IMR-90 (cell line): Measurements from ENCODE around the gene NAV2. TPM values are rescaled to one million over a fixed set of nuclear protein-coding genes. Genes with fewer than 3 reads are reported as not detected.
A peak's percentile ranks its signal among the peaks of the same experiment; 100 is the strongest.

ENCODE experiments used
- ATAC-seq: fragments of 200-7000 bp; cut with Tn5 transposase; 2 replicates; pipeline ENCODE4 v1.9.1; 2020; ENCODE audit warnings: low read depth, mild to moderate bottlenecking, moderate library complexity
- BruUV-seq: library from RNA; stranded (reverse); fragments of 400-500 nt; replicated peaks from 2 replicates; lab custom pipeline; 2021; lab: Mats Ljungman, UMichigan
- CTCF ChIA-PET: fragments of 300-600 bp; formaldehyde crosslinking; extraction: SDS; loops from one replicate; lab custom pipeline; 2021; ENCODE audit warnings: antibody characterized with exemption; lab: Yijun Ruan, JAX
- POLR2A ChIA-PET: fragments of 300-600 bp; sonication (Branson Sonifier 250); formaldehyde crosslinking; loops from one replicate; lab custom pipeline; 2022; ENCODE audit warnings: antibody characterized with exemption; ENCODE audit not compliant: unreplicated experiment; lab: Charles Lee
- DNase-seq: peaks from one replicate; pipeline ENCODE4 v3.0.0; 2013
- H2AFZ ChIP-seq: replicated peaks from 2 replicates; pipeline ENCODE3; 2013; ENCODE audit warnings: low read length, mild to moderate bottlenecking; ENCODE audit not compliant: poor library complexity
- H2AK5ac ChIP-seq: 2 replicates; pipeline ENCODE4 v1.6.1; 2013; ENCODE audit warnings: low read depth, low read length, inconsistent platforms
- H2AK9ac ChIP-seq: replicated peaks from 2 replicates; pipeline ENCODE3; 2013; ENCODE audit warnings: mild to moderate bottlenecking, low read depth, low read length, moderate library complexity; ENCODE audit not compliant: poor library complexity
- H2BK120ac ChIP-seq: 2 replicates; pipeline ENCODE4 v1.6.1; 2013; ENCODE audit warnings: low read depth, low read length, inconsistent platforms
- H2BK15ac ChIP-seq: 3 replicates; pipeline ENCODE4 v1.6.1; 2013; ENCODE audit warnings: low read depth, low read length, inconsistent platforms
- H2BK20ac ChIP-seq: 2 replicates; pipeline ENCODE4 v1.6.1; 2013; ENCODE audit warnings: low read depth, mild to moderate bottlenecking, inconsistent platforms, low read length, moderate library complexity
- H2BK5ac ChIP-seq: 2 replicates; pipeline ENCODE4 v1.6.1; 2013; ENCODE audit warnings: mild to moderate bottlenecking, low read depth, low read length, inconsistent platforms; ENCODE audit not compliant: poor library complexity, severe bottlenecking
- H3K14ac ChIP-seq: replicated peaks from 2 replicates; pipeline ENCODE4 v1.6.1; 2013; ENCODE audit warnings: low read depth, low read length, inconsistent platforms
- H3K18ac ChIP-seq: 2 replicates; pipeline ENCODE4 v1.6.1; 2013; ENCODE audit warnings: low read depth, low read length, control low read depth
- H3K23ac ChIP-seq: 2 replicates; pipeline ENCODE4 v1.6.1; 2013; ENCODE audit warnings: low read depth, low read length, inconsistent platforms
- H3K27ac ChIP-seq: 2 replicates; pipeline ENCODE4 v1.5.1; 2013; ENCODE audit warnings: mild to moderate bottlenecking, control low read depth, low read length; ENCODE audit not compliant: insufficient read depth
- H3K27me3 ChIP-seq: 2 replicates; pipeline ENCODE4 v1.6.1; 2013; ENCODE audit warnings: low read length; ENCODE audit not compliant: control insufficient read depth, insufficient read depth
- H3K36me3 ChIP-seq: 2 replicates; pipeline ENCODE4 v1.6.1; 2013; ENCODE audit warnings: low read length, mixed read lengths; ENCODE audit not compliant: control insufficient read depth, insufficient read depth
- H3K4ac ChIP-seq: 2 replicates; pipeline ENCODE4 v1.6.1; 2013; ENCODE audit warnings: low read depth, low read length, inconsistent platforms
- H3K4me1 ChIP-seq: 2 replicates; pipeline ENCODE4 v1.6.1; 2013; ENCODE audit warnings: low read length, mixed read lengths; ENCODE audit not compliant: control insufficient read depth, insufficient read depth
- H3K4me2 ChIP-seq: 2 replicates; pipeline ENCODE4 v1.6.1; 2013; ENCODE audit warnings: low read depth, mild to moderate bottlenecking, control low read depth, low read length, moderate library complexity
- H3K4me3 ChIP-seq: 2 replicates; pipeline ENCODE4 v1.5.1; 2013; ENCODE audit warnings: low read depth, mild to moderate bottlenecking, control low read depth, low read length, moderate library complexity; ENCODE audit not compliant: insufficient read depth
- H3K56ac ChIP-seq: 2 replicates; pipeline ENCODE4 v1.6.1; 2013; ENCODE audit warnings: low read length, inconsistent platforms; ENCODE audit not compliant: insufficient read depth; ENCODE audit errors: extremely low read depth
- H3K79me1 ChIP-seq, 2 experiments: 2 replicates each; pipeline ENCODE4 v1.6.1; 2013; ENCODE audit warnings: low read length in 2 of 2, inconsistent platforms in 1 of 2, low read depth in 1 of 2
- H3K9ac ChIP-seq: 2 replicates; pipeline ENCODE4 v1.6.1; 2013; ENCODE audit warnings: low read depth, low read length, control low read depth
- H3K9me1 ChIP-seq: 2 replicates; pipeline ENCODE4 v1.6.1; 2013; ENCODE audit warnings: low read length, inconsistent platforms; ENCODE audit not compliant: insufficient read depth
- H3K9me3 ChIP-seq: 2 replicates; pipeline ENCODE4 v1.6.1; 2013; ENCODE audit warnings: low read length; ENCODE audit not compliant: control insufficient read depth, insufficient read depth
- H4K20me1 ChIP-seq: 2 replicates; pipeline ENCODE4 v1.6.1; 2013; ENCODE audit warnings: low read length, inconsistent platforms; ENCODE audit not compliant: insufficient read depth
- H4K5ac ChIP-seq: 2 replicates; pipeline ENCODE4 v1.6.1; 2013; ENCODE audit warnings: mild to moderate bottlenecking, low read depth, low read length, control low read depth
- H4K8ac ChIP-seq, 2 experiments: 2 replicates each; pipeline ENCODE4 v1.6.1; 2013; ENCODE audit warnings: low read depth in 2 of 2, low read length in 2 of 2, control low read depth in 1 of 2, inconsistent platforms in 1 of 2
- H4K91ac ChIP-seq: 2 replicates; pipeline ENCODE4 v1.6.1; 2013; ENCODE audit warnings: low read depth, low read length, inconsistent platforms; ENCODE audit not compliant: insufficient read depth
- CHD1 ChIP-seq: IDR thresholded peaks from 2 replicates; pipeline ENCODE4 v1.6.1; 2012; ENCODE audit warnings: low read depth, low read length, improper control_type of control experiment
- ELK1 ChIP-seq: fragments of 150-350 bp; IDR thresholded peaks from 2 replicates; pipeline ENCODE4 v1.6.1; 2016; ENCODE audit warnings: low read depth, mild to moderate bottlenecking, low read length, moderate library complexity, borderline replicate concordance
- MAFK ChIP-seq: IDR thresholded peaks from 2 replicates; pipeline ENCODE4 v1.6.1; 2012; ENCODE audit warnings: low read depth, low read length, improper control_type of control experiment
- MXI1 ChIP-seq: IDR thresholded peaks from 2 replicates; pipeline ENCODE4 v1.6.1; 2012; ENCODE audit warnings: low read depth, mild to moderate bottlenecking, low read length, moderate library complexity, borderline replicate concordance
- NFE2L2 ChIP-seq: fragments of 150-350 bp; IDR thresholded peaks from 2 replicates; pipeline ENCODE4 v1.6.1; 2016; ENCODE audit warnings: low read depth, mild to moderate bottlenecking, low read length
- RAD21 ChIP-seq: IDR thresholded peaks from 2 replicates; pipeline ENCODE4 v1.6.1; 2012; ENCODE audit warnings: low read length, improper control_type of control experiment
- RCOR1 ChIP-seq: IDR thresholded peaks from 2 replicates; pipeline ENCODE4 v1.6.1; 2012; ENCODE audit warnings: mild to moderate bottlenecking, low read length, improper control_type of control experiment; ENCODE audit not compliant: insufficient replicate concordance
- RFX5 ChIP-seq: IDR thresholded peaks from 2 replicates; pipeline ENCODE4 v1.8.0; 2012; ENCODE audit warnings: low read depth, mild to moderate bottlenecking, low read length, moderate library complexity
- SMC3 ChIP-seq: fragments of 150-350 bp; IDR thresholded peaks from 2 replicates; pipeline ENCODE4 v1.6.1; 2016; ENCODE audit warnings: low read depth, mild to moderate bottlenecking, antibody characterized with exemption, low read length, moderate library complexity
- WGBS, 2 experiments: methylation state at CpG; one replicate each; pipeline versions ENCODE4 v1.1.5 to v1.1.7; 2013; ENCODE audit warnings: missing lambda C conversion rate in 2 of 2; ENCODE audit not compliant: insufficient read length in 1 of 2; ENCODE audit errors: extremely low coverage in 2 of 2; 5-methylcytosine and 5-hydroxymethylcytosine counted together
- dilution Hi-C: fragments of 300-500 bp; cut with HindIII; formaldehyde crosslinking; loops from one replicate; pipeline ENCODE4 v1.14.3; 2018; ENCODE audit warnings: low sequenced_read_pairs; ENCODE audit not compliant: unreplicated experiment
- in situ Hi-C: fragments of 300-500 bp; cut with MboI; formaldehyde crosslinking; loops from 3 replicates; pipeline ENCODE4 v1.14.3; 2019; ENCODE audit warnings: low sequenced_read_pairs, inconsistent platforms, mixed read lengths
- intact Hi-C: fragments of 100-400 bp; cut with micrococcal nuclease; formaldehyde crosslinking; loops from 2 replicates; pipeline ENCODE4 v1.10.0; 2022
- polyA plus RNA-seq, 3 experiments: library from polyadenylated mRNA; depleted of rRNA; stranded (reverse); fragments of >200 nt; gene quantifications; 2 replicates each; pipeline ENCODE4 v1.2.3, GENCODE V29; 2012; ENCODE audit warnings: low replicate concordance in 1 of 3
- total RNA-seq: library from RNA; depleted of rRNA; stranded (reverse); fragments of >200 nt; gene quantifications from 2 replicates; pipeline ENCODE4 v1.2.3, GENCODE V29; 2012

Gene NAV2
- total and polyA plus RNA-seq, 2 of the 4 experiments (the other 2 are of a cell fraction) = 4.5 to 12.6 TPM

DNA sequence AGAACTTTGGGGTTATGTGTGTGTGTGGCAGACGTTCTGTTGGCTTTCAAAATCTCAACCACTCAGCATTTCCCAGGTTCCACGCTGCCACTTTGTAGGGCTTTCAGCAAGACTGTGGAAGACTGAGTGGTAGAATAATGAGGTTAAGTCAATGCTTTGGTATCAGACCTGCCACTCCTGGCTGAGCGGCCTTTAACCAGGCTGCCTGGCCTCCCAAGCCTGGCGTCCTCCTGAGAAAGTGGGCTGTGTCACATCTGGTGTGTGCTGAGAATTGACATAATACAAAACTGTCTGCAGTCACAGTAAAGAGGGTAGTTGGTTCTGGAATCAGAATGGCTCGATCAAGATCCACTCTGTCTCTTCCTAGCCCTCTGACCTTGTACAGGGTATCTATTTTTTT is 321.2 kb downstream of the NAV2 start:
- POLR2A ChIA-PET = no interaction called here
- H2BK15ac ChIP-seq = 0 out of 3 replicates have a peak overlapping the region, but pooled peaks have one; percentile 2
- H3K9me1 ChIP-seq = peaks cover 28% of the 10 kb centered on the region
- dilution Hi-C loops (no loop called here), intact Hi-C loops (no loop called here), in situ Hi-C loops (no loop called here)
- 0 out of 2 replicates have a peak overlapping the region, but pooled peaks have one; percentile 24 for H2BK20ac ChIP-seq
- peaks cover 26% of the 10 kb centered on the region for H3K4me1 ChIP-seq
- no peak overlapping the region for H3K23ac ChIP-seq
- no peak overlapping the region for H4K5ac ChIP-seq
- peak overlapping the region; percentile 55 for H3K4ac ChIP-seq
- H3K27ac ChIP-seq = no peak overlapping the region
- BruUV-seq = no TSS peak
- no peak overlapping the region for H2AK9ac ChIP-seq
- no peak overlapping the region for H3K14ac ChIP-seq
- peaks cover 2% of the 10 kb centered on the region for H3K36me3 ChIP-seq
- no CpG with 5 or more reads among the region's 5 CpGs for whole genome bisulfite sequencing, 2 experiments
- ATAC-seq (no peak), DNase-seq (no peak)
- CTCF ChIA-PET = interaction anchor here (2.9 kb wide), 1 partner anchor 11 kb away, joined by 11 read pairs; no protein-coding TSS in a partner anchor
- TF ChIP-seq RCOR1 (no peak), RFX5 (no peak), MXI1 (no peak), SMC3 (no peak), MAFK (no peak), CHD1 (no peak), ELK1 (no peak), RAD21 (no peak), NFE2L2 (no peak)
- no peak overlapping the region for H2BK5ac ChIP-seq
- H3K56ac ChIP-seq = no peak overlapping the region
- H4K91ac ChIP-seq = peak overlapping the region; percentile 9; the same call in 1 of the 2 replicates
- peak overlapping the region; percentile 74; the same call in 1 of the 2 replicates for H2AK5ac ChIP-seq
- H3K27me3 ChIP-seq = no peaks in the 10 kb centered on the region
- no peak overlapping the region for H3K9ac ChIP-seq
- 0 out of 4 replicates have a peak overlapping the region, but pooled peaks of 1 of the 2 experiments have one; percentile 3 for H4K8ac ChIP-seq
- no peak overlapping the region for H3K4me2 ChIP-seq
- no peak overlapping the region for H3K4me3 ChIP-seq
- H2BK120ac ChIP-seq = peak overlapping the region; percentile 4; the same call in 1 of the 2 replicates
- no peak overlapping the region; the same call in 1 of the 2 replicates for H3K18ac ChIP-seq
- peaks cover 28 to 48% of the 10 kb centered on the region in 2 experiments for H3K79me1 ChIP-seq
- peaks cover 18% of the 10 kb centered on the region; the same call in 1 of the 2 replicates for H4K20me1 ChIP-seq
- H2AFZ ChIP-seq = no peak overlapping the region
- no peaks in the 10 kb centered on the region for H3K9me3 ChIP-seq
